ENCODE data around the gene PCLO. TPM values are rescaled to one million over a fixed set of nuclear protein-coding genes. Genes with fewer than 3 reads are reported as not detected.

PCLO gene
- total and polyA plus RNA-seq, 2 of the 8 experiments (the other 6 are each of a cell fraction or from before 2014, with no cell fraction given): 1.5 to 3.2 TPM

DNA sequence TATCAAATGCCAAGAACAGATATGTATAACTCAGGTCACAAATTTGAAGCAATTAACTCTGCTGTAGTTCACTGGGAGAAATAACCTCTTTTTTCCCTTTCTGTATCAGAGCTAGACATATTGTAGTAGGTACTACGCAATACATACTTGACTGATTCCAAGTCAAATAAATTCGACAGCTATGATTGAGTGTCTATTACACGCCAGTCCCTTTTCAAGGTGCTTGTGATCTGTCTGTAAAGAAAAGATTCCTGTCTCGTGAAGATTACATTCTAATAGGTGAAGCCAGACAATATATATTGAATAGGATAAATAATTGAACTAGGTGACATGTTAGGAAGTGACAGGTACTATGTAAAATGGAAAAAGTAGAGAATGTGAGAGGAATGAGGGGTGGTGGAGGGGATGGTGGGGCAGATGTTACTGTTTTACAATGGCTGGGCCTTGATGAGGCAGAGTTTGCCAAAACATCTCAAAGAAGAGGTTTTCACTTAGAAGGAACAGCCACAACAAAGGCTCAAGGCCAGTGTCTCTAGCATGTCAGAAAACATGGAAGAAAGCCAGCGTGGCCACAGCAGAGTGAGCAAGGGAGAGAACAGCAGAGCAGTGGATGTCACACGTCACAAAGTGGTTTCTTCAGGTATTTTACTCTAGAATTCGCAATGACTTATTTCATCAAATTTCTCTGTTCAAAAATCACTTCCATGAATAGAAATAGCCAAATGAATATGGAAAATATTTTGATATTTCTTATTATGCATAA is 436.5 kb downstream of the PCLO start:
- Histone ChIP-seq H2AK5ac (ENCODE audit: low read depth, low read length) (no peak overlapping the region), H2AFZ (ENCODE audit: low read length) (0 out of 2 replicates have a peak overlapping the region, but pooled peaks have one; percentile 45), H3K27me3 (replicated peaks in 1 of 4; ENCODE audit: control insufficient read depth in 3 of 4, extremely low read depth in 1 of 4, insufficient read depth in 3 of 4, low read length in 3 of 4) (no peaks in the 10 kb centered on the region), H4K8ac (ENCODE audit: extremely low read depth, insufficient read depth, low read length) (no peak overlapping the region), H3K27ac (ENCODE audit: low read depth, low read length) (no peak overlapping the region), H2BK5ac (ENCODE audit: low read depth, low read length) (no peak overlapping the region), H3K79me1 (ENCODE audit: low read depth, low read length) (no peaks in the 10 kb centered on the region), H3K23ac (ENCODE audit: insufficient read length) (no peak overlapping the region), H3K4me1 (replicated peaks in 1 of 4; ENCODE audit: control insufficient read depth in 3 of 4, insufficient read depth in 4 of 4, low read length in 3 of 4) (peaks cover 0 to 6% (median 2%) of the 10 kb centered on the region in 4 experiments; a peak in 2 of 7 replicates), H3K79me2 (ENCODE audit: control insufficient read depth in 1 of 2, insufficient read depth in 2 of 2, low read length in 2 of 2) (no peaks in the 10 kb centered on the region), H3K23me2 (ENCODE audit: low read depth, low read length) (no peaks in the 10 kb centered on the region), H2BK20ac (ENCODE audit: low read length) (no peak overlapping the region), H2BK120ac (replicated peaks; ENCODE audit: low read depth, low read length) (no peak overlapping the region), H3K4ac (replicated peaks; ENCODE audit: insufficient read length, low read depth, low read length) (no peak overlapping the region), H3K4me3 (ENCODE audit: extremely low read depth in 1 of 4, insufficient read depth in 2 of 4, low read depth in 3 of 4, low read length in 4 of 4) (no peak overlapping the region), H4K20me1 (replicated peaks in 1 of 2; ENCODE audit: control insufficient read depth in 1 of 2, insufficient read depth in 2 of 2, low read length in 2 of 2) (no peaks in the 10 kb centered on the region), H3K18ac (ENCODE audit: extremely low read depth, low read length) (no peak overlapping the region), H4K5ac (ENCODE audit: insufficient read length, low read depth, low read length) (no peak overlapping the region), H3K9me3 (ENCODE audit: insufficient read depth in 2 of 2, low read depth in 1 of 2, low read length in 1 of 2) (no peaks in the 10 kb centered on the region), H2BK15ac (ENCODE audit: low read length) (no peak overlapping the region), H3K4me2 (ENCODE audit: insufficient read depth in 1 of 2, low read depth in 2 of 2, low read length in 2 of 2) (no peak overlapping the region), H4K91ac (replicated peaks; ENCODE audit: insufficient read length, low read length) (no peak overlapping the region), H3K36me3 (ENCODE audit: control insufficient read depth in 2 of 4, insufficient read depth in 4 of 4, low read length in 3 of 4) (no peaks in the 10 kb centered on the region), H3K14ac (ENCODE audit: insufficient read length) (no peak overlapping the region), H3K9ac (replicated peaks in 1 of 4; ENCODE audit: extremely low read depth in 1 of 4, low read depth in 3 of 4, low read length in 3 of 4) (no peak overlapping the region), H2BK12ac (ENCODE audit: low read depth, low read length) (no peak overlapping the region), H3K56ac (replicated peaks; ENCODE audit: insufficient read length, low read depth, low read length) (no peak overlapping the region)
- DNase-seq (ENCODE audit: low read depth in 1 of 2, low spot score in 2 of 2) (no peak), FAIRE-seq (no peak)
- 89% methylated on average over 7 of the region's 7 CpGs; no CpG with 5 or more reads in 1 of the 2 experiments for WGBS, 2 experiments (ENCODE audit: extremely low coverage in 1 of 2, insufficient coverage in 1 of 2, insufficient read length in 1 of 2, insufficient replicate concordance in 2 of 2, low coverage in 1 of 2, low lambda C conversion rate in 2 of 2, missing lambda C conversion rate in 1 of 2)
- ChIA-PET POLR2A (ENCODE audit: partially characterized antibody) (no interaction called here), CTCF (ENCODE audit: partially characterized antibody) (interaction anchor here (0.5 to 0.9 kb wide), 5 partner anchors 9 to 120 kb away, joined by 3 to 6 read pairs (median 3); no protein-coding TSS in a partner anchor)
- TF ChIP-seq SUZ12 (IDR thresholded peaks at IDR 0.05; ENCODE audit: low read length) (no peak), CBX8 (IDR thresholded peaks at IDR 0.05; ENCODE audit: borderline replicate concordance, low read depth, low read length) (no peak), HDAC6 (IDR thresholded peaks at IDR 0.05; ENCODE audit: low read depth, low read length) (no peak), CEBPB (IDR thresholded peaks at IDR 0.05; ENCODE audit: low read depth, low read length) (no peak), HDAC2 (IDR thresholded peaks at IDR 0.05; ENCODE audit: borderline replicate concordance in 1 of 2, low read depth in 2 of 2, low read length in 2 of 2) (no peak), EGR1 (IDR thresholded peaks at IDR 0.05; ENCODE audit: borderline replicate concordance, low read depth, low read length) (no peak), CTBP2 (IDR thresholded peaks at IDR 0.05; ENCODE audit: borderline replicate concordance, insufficient read depth, insufficient read length, low read length) (no peak), TAF1 (IDR thresholded peaks at IDR 0.05; ENCODE audit: low read depth, low read length) (no peak)
- TF ChIP-seq, protein P1, sequence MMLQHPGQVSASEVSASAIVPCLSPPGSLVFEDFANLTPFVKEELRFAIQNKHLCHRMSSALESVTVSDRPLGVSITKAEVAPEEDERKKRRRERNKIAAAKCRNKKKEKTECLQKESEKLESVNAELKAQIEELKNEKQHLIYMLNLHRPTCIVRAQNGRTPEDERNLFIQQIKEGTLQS (IDR thresholded peaks at IDR 0.05; ENCODE audit: insufficient read depth, low read depth, low read length): no peak
- TF ChIP-seq, protein P2, sequence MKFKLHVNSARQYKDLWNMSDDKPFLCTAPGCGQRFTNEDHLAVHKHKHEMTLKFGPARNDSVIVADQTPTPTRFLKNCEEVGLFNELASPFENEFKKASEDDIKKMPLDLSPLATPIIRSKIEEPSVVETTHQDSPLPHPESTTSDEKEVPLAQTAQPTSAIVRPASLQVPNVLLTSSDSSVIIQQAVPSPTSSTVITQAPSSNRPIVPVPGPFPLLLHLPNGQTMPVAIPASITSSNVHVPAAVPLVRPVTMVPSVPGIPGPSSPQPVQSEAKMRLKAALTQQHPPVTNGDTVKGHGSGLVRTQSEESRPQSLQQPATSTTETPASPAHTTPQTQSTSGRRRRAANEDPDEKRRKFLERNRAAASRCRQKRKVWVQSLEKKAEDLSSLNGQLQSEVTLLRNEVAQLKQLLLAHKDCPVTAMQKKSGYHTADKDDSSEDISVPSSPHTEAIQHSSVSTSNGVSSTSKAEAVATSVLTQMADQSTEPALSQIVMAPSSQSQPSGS (IDR thresholded peaks at IDR 0.05; ENCODE audit: low read length): no peak
